A673 (cell line): Measurements from ENCODE around the gene RFTN1. TPM values are rescaled to one million over a fixed set of nuclear protein-coding genes. Genes with fewer than 3 reads are reported as not detected.

Source experiments
- BruUV-seq: library from RNA; stranded (reverse); fragments of 400-500 nt; replicated peaks from 2 replicates; lab custom pipeline; 2021; lab: Mats Ljungman, UMichigan
- CTCF ChIA-PET: fragments of 300-600 bp; sonication (Branson Sonifier 250); formaldehyde crosslinking; loops from one replicate; lab custom pipeline; 2022; ENCODE audit warnings: antibody characterized with exemption; lab: Charles Lee
- POLR2A ChIA-PET: fragments of 300-600 bp; sonication (Branson Sonifier 250); formaldehyde crosslinking; loops from one replicate; lab custom pipeline; 2022; ENCODE audit warnings: antibody characterized with exemption; ENCODE audit not compliant: low non-redundant PET; lab: Charles Lee
- DNase-seq: peaks from one replicate; pipeline ENCODE4 v3.0.0-alpha.2; 2015; ENCODE audit warnings: low spot score
- H3K27ac ChIP-seq: fragments of 200-600 bp; sonication (generic); 2 replicates; pipeline ENCODE4 v1.5.1; 2016; ENCODE audit warnings: mixed run types, low read depth, mild to moderate bottlenecking, mixed read lengths, antibody characterized with exemption, low read length; ENCODE audit not compliant: poor library complexity, severe bottlenecking
- H3K27me3 ChIP-seq: fragments of 200-600 bp; sonication (generic); replicated peaks from 2 replicates; pipeline ENCODE4 v1.6.1; 2017; ENCODE audit warnings: mixed run types, low read depth, mild to moderate bottlenecking, mixed read lengths, antibody characterized with exemption, low read length; ENCODE audit not compliant: insufficient read depth, poor library complexity
- H3K36me3 ChIP-seq: fragments of 200-600 bp; sonication (generic); 2 replicates; pipeline ENCODE4 v1.6.1; 2016; ENCODE audit warnings: mixed run types, mild to moderate bottlenecking, mixed read lengths, antibody characterized with exemption, low read length; ENCODE audit not compliant: insufficient read depth, poor library complexity, severe bottlenecking
- H3K4me1 ChIP-seq: fragments of 200-600 bp; sonication (generic); 2 replicates; pipeline ENCODE4 v1.6.1; 2017; ENCODE audit warnings: mixed run types, mild to moderate bottlenecking, mixed read lengths, antibody characterized with exemption, low read length; ENCODE audit not compliant: insufficient read depth, poor library complexity, severe bottlenecking
- H3K4me3 ChIP-seq: fragments of 200-600 bp; sonication (generic); 2 replicates; pipeline ENCODE4 v1.5.1; 2016; ENCODE audit warnings: low read depth, mixed run types, mild to moderate bottlenecking, mixed read lengths, low read length; ENCODE audit not compliant: poor library complexity, severe bottlenecking
- H3K9me3 ChIP-seq: fragments of 200-600 bp; sonication (generic); 2 replicates; pipeline ENCODE4 v1.6.1; 2016; ENCODE audit warnings: mixed run types, low read depth, mild to moderate bottlenecking, mixed read lengths, antibody characterized with exemption, low read length; ENCODE audit not compliant: poor library complexity, severe bottlenecking
- CTCF ChIP-seq: fragments of 300-800, 200-600 bp; sonication (generic); conservative IDR thresholded peaks from 2 replicates; pipeline ENCODE4 v1.5.1; 2017; ENCODE audit warnings: low read depth, mild to moderate bottlenecking, antibody characterized with exemption, low read length, moderate library complexity, mixed read lengths
- EZH2 ChIP-seq: fragments of 200-600 bp; sonication (generic); IDR thresholded peaks from 2 replicates; pipeline ENCODE4 v1.6.1; 2017; ENCODE audit warnings: borderline replicate concordance, low read depth, mild to moderate bottlenecking, mixed read lengths, antibody characterized with exemption, low read length; ENCODE audit not compliant: poor library complexity, severe bottlenecking
- intact Hi-C: fragments of 100-400 bp; cut with micrococcal nuclease; formaldehyde crosslinking; loops from one replicate; pipeline ENCODE4 v1.10.0; 2022; ENCODE audit not compliant: unreplicated experiment
- total RNA-seq: library from RNA; stranded (reverse); gene quantifications from 2 replicates; pipeline ENCODE4 v1.2.3, GENCODE V29; 2021

RFTN1 gene
- total RNA-seq, 1 experiment from 2014 or later: 0.60 TPM

- TF ChIP-seq EZH2 (no peak), CTCF (no peak)
- ChIA-PET POLR2A (no interaction called here), CTCF (no interaction called here)
- Histone ChIP-seq H3K4me1 (peaks cover 20% of the 10 kb centered on the region), H3K9me3 (peaks cover 2% of the 10 kb centered on the region), H3K27ac (no peak overlapping the region), H3K4me3 (no peak overlapping the region), H3K36me3 (no peaks in the 10 kb centered on the region), H3K27me3 (peaks cover 41% of the 10 kb centered on the region)
- intact Hi-C loops: no loop called here
- no TSS peak for BruUV-seq
- DNase-seq: no peak
Observed at GRCh38 chr3:16496408-16497222, 16.9 kb downstream of the RFTN1 start.

- Histone ChIP-seq H3K4me1 (peaks cover 20% of the 10 kb centered on the region), H3K36me3 (no peaks in the 10 kb centered on the region), H3K27me3 (peaks cover 42% of the 10 kb centered on the region), H3K9me3 (peaks cover 6% of the 10 kb centered on the region), H3K27ac (no peak overlapping the region), H3K4me3 (no peak overlapping the region)
- DNase-seq: no peak
- ChIA-PET POLR2A (no interaction called here), CTCF (no interaction called here)
- no peak for TF ChIP-seq CTCF
- TF ChIP-seq EZH2: no peak
- intact Hi-C loops: no loop called here
- no TSS peak for BruUV-seq
Observed at GRCh38 chr3:16496008-16496407, 17.5 kb downstream of the RFTN1 start.

- intact Hi-C loops: no loop called here
- H3K4me3 ChIP-seq: no peak overlapping the region
- peaks cover 20% of the 10 kb centered on the region for H3K4me1 ChIP-seq
- H3K27ac ChIP-seq: no peak overlapping the region
- BruUV-seq: no TSS peak
- TF ChIP-seq CTCF: no peak
- no peak for TF ChIP-seq EZH2
- CTCF ChIA-PET: no interaction called here
- peaks cover 6% of the 10 kb centered on the region for H3K9me3 ChIP-seq
- POLR2A ChIA-PET: no interaction called here
- H3K36me3 ChIP-seq: no peaks in the 10 kb centered on the region
- peak; percentile 61 for DNase-seq
- H3K27me3 ChIP-seq: peaks cover 46% of the 10 kb centered on the region
Observed at GRCh38 chr3:16494814-16495431, 18.6 kb downstream of the RFTN1 start.
